ENCODE results near the gene KIF5C.

DNA sequence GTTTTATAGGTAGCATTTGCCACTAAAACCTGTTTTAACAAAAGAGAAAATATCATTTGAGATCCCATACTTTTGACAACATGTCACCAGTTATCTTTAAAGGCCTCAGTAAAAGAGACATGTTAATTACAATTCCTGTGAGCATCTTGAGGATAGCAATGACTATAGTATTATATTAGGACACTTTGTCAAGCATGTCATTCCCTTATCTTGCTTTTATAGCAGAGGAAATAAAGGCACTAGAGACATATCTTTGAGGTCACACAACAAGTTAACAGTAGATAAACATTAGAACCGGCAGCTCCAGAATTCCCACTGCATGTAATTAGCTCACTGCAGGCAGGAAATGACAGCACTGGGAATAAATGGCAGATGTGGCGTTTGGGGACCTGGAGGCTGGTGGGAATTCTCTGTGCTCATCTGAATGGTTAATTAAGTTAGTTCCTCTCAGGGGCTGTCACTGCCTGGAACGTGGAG, 189.4 kb downstream of the KIF5C start:
- TF ChIP-seq, protein P1, sequence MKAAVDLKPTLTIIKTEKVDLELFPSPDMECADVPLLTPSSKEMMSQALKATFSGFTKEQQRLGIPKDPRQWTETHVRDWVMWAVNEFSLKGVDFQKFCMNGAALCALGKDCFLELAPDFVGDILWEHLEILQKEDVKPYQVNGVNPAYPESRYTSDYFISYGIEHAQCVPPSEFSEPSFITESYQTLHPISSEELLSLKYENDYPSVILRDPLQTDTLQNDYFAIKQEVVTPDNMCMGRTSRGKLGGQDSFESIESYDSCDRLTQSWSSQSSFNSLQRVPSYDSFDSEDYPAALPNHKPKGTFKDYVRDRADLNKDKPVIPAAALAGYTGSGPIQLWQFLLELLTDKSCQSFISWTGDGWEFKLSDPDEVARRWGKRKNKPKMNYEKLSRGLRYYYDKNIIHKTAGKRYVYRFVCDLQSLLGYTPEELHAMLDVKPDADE (IDR thresholded peaks at IDR 0.05): no peak
- TF ChIP-seq POLR2AphosphoS5 (IDR thresholded peaks at IDR 0.05; ENCODE audit: low read depth): no peak
- TF ChIP-seq, protein P2, sequence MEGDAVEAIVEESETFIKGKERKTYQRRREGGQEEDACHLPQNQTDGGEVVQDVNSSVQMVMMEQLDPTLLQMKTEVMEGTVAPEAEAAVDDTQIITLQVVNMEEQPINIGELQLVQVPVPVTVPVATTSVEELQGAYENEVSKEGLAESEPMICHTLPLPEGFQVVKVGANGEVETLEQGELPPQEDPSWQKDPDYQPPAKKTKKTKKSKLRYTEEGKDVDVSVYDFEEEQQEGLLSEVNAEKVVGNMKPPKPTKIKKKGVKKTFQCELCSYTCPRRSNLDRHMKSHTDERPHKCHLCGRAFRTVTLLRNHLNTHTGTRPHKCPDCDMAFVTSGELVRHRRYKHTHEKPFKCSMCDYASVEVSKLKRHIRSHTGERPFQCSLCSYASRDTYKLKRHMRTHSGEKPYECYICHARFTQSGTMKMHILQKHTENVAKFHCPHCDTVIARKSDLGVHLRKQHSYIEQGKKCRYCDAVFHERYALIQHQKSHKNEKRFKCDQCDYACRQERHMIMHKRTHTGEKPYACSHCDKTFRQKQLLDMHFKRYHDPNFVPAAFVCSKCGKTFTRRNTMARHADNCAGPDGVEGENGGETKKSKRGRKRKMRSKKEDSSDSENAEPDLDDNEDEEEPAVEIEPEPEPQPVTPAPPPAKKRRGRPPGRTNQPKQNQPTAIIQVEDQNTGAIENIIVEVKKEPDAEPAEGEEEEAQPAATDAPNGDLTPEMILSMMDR (conservative IDR thresholded peaks at IDR 0.05; ENCODE audit: low read depth in 2 of 2): no peak

Data from GM23338 (cell line).